HCT116 (cell line): ENCODE results near the gene TMEM144.

Experiments
- CBX3 ChIP-seq: IDR thresholded peaks from 2 replicates; pipeline ENCODE4 v1.6.1; 2012; ENCODE audit warnings: low read depth
- CTCF ChIP-seq, 3 experiments: fragments of 200-600 bp in 1 of 3; sonication (generic) in 1 of 3; IDR thresholded peaks in 2 of 3; conservative IDR thresholded peaks in 1 of 3; 2 replicates each; pipeline ENCODE4 v1.5.1; 2012 to 2017; ENCODE audit warnings: low read depth in 2 of 3, low read length in 2 of 3, antibody characterized with exemption in 1 of 3, borderline replicate concordance in 1 of 3, control low read depth in 1 of 3, mild to moderate bottlenecking in 1 of 3, mixed read lengths in 1 of 3, mixed run types in 1 of 3, moderate library complexity in 1 of 3; ENCODE audit not compliant: insufficient read depth in 1 of 3
- POLR2A ChIP-seq: IDR thresholded peaks from 2 replicates; pipeline ENCODE4 v1.7.0; 2011; ENCODE audit warnings: borderline replicate concordance; ENCODE audit not compliant: insufficient read depth, insufficient read length; ENCODE audit errors: extremely low read depth
- REST ChIP-seq: IDR thresholded peaks from 2 replicates; pipeline ENCODE4 v1.6.1; 2012; ENCODE audit warnings: low read depth

- TF ChIP-seq CTCF (IDR thresholded peaks at IDR 0.05 in 2 of 3, conservative IDR thresholded peaks at IDR 0.05 in 1 of 3; ENCODE audit: borderline replicate concordance in 1 of 3, insufficient read depth in 1 of 3, low read depth in 2 of 3, low read length in 2 of 3): no peak
- no peak for TF ChIP-seq CBX3
- TF ChIP-seq POLR2A: no peak
- TF ChIP-seq REST: no peak
Observed at GRCh38 chr4:158274636-158275035, 64.3 kb downstream of the TMEM144 start.
